ENCODE results near the gene RAD18. TPM values are rescaled to one million over a fixed set of nuclear protein-coding genes. Genes with fewer than 3 reads are reported as not detected.

Gene RAD18
- total and polyA plus RNA-seq, 7 donors, result 3.5 to 25.8 (median 6.4) TPM

GRCh38 chr3:8954938-8955763 is 8.1 kb downstream of the RAD18 start:
- intact Hi-C loops (cut with DNase I), result no loop called here
- TF ChIP-seq, protein P1, sequence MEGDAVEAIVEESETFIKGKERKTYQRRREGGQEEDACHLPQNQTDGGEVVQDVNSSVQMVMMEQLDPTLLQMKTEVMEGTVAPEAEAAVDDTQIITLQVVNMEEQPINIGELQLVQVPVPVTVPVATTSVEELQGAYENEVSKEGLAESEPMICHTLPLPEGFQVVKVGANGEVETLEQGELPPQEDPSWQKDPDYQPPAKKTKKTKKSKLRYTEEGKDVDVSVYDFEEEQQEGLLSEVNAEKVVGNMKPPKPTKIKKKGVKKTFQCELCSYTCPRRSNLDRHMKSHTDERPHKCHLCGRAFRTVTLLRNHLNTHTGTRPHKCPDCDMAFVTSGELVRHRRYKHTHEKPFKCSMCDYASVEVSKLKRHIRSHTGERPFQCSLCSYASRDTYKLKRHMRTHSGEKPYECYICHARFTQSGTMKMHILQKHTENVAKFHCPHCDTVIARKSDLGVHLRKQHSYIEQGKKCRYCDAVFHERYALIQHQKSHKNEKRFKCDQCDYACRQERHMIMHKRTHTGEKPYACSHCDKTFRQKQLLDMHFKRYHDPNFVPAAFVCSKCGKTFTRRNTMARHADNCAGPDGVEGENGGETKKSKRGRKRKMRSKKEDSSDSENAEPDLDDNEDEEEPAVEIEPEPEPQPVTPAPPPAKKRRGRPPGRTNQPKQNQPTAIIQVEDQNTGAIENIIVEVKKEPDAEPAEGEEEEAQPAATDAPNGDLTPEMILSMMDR (IDR thresholded peaks at IDR 0.05), result no peak
- TF ChIP-seq POLR2AphosphoS5 (IDR thresholded peaks at IDR 0.05) (no peak), EP300 (IDR thresholded peaks at IDR 0.05) (no peak), POLR2A (IDR thresholded peaks at IDR 0.05) (no peak)

DNA sequence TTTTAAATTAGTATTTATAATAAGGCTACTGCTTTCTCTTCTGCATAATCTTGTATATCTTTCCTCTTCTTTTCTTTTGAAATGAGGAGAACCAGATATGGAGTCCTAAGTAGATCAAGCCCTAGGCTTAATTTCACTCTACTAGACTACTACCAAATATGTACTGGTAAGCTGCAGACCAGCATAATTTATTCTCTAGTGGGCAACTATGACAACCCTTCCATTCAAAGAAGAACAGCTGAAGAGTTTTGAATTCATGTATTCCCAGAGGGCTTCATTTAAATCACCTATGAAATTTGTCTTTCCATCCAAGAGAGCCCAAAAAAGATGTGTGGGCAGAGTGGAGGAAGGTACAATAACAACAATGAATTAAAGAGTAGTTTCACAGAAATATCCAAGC is 10.0 kb downstream of the RAD18 start:
- H3K36me3 ChIP-seq, result peaks cover 0 to 13% (median 0%) of the 10 kb centered on the region in 4 donors
- no peak for TF ChIP-seq EP300 (IDR thresholded peaks at IDR 0.05)
- no peak overlapping the region for H3K27ac ChIP-seq
- intact Hi-C loops (cut with DNase I), result no loop called here
- DNase-seq, result no peak
- no peak overlapping the region for H3K4me3 ChIP-seq
- H3K27me3 ChIP-seq, result no peaks in the 10 kb centered on the region
- no peaks in the 10 kb centered on the region for H3K9me3 ChIP-seq
- H3K4me1 ChIP-seq, result no peaks in the 10 kb centered on the region

More at GRCh38 chr3:8954938-8955763, 8.1 kb downstream of the RAD18 start:
- 83 to 90% methylated on average over 4 of the region's 4 CpGs for WGBS, 2 donors
- no peak for DNase-seq
- Histone ChIP-seq H3K27ac (no peak overlapping the region), H3K9me3 (no peaks in the 10 kb centered on the region), H3K36me3 (peaks cover 0 to 18% (median 0%) of the 10 kb centered on the region in 4 donors), H3K4me1 (no peaks in the 10 kb centered on the region), H3K4me3 (no peak overlapping the region), H3K27me3 (no peaks in the 10 kb centered on the region)

DNA sequence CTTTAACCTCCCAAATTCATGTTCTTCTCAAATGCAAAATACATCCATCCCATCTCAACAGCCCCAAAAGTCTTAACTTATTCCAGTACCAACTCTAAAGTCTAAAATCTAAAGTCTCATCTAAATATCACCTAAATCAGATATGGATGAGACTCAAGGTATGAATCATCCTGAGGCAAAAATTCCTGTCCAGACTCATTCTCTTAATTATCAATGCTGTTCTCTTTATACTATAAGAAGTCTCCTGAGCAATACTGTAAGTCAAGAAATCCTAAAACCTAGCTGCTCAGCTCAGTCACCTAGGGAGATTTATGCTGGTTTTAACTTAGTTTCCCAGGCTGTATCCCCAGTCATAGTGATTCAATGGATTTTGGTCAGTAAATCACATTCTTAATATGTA is 11.1 kb downstream of the RAD18 start:
- intact Hi-C loops (cut with DNase I), result no loop called here
- Histone ChIP-seq H3K9me3 (no peaks in the 10 kb centered on the region), H3K27me3 (no peaks in the 10 kb centered on the region), H3K27ac (no peak overlapping the region), H3K4me1 (no peaks in the 10 kb centered on the region), H3K4me3 (no peak overlapping the region), H3K36me3 (peaks cover 0 to 6% (median 0%) of the 10 kb centered on the region in 4 donors)
- DNase-seq, result no peak
- TF ChIP-seq, protein P1 (IDR thresholded peaks at IDR 0.05), result no peak
- no peak for TF ChIP-seq POLR2AphosphoS5 (IDR thresholded peaks at IDR 0.05)
- TF ChIP-seq EP300 (IDR thresholded peaks at IDR 0.05), result no peak
- no peak for TF ChIP-seq POLR2A (IDR thresholded peaks at IDR 0.05)

- Histone ChIP-seq H3K27ac (no peak overlapping the region), H3K27me3 (no peaks in the 10 kb centered on the region), H3K4me3 (no peak overlapping the region), H3K9me3 (no peaks in the 10 kb centered on the region), H3K36me3 (peaks cover 0 to 10% (median 2%) of the 10 kb centered on the region in 4 donors), H3K4me1 (no peaks in the 10 kb centered on the region)
- TF ChIP-seq POLR2AphosphoS5 (IDR thresholded peaks at IDR 0.05) (no peak), EP300 (IDR thresholded peaks at IDR 0.05) (no peak), POLR2A (IDR thresholded peaks at IDR 0.05) (no peak)
- TF ChIP-seq, protein P1 (IDR thresholded peaks at IDR 0.05), result no peak
- DNase-seq, result no peak
- 62 to 80% methylated on average over 3 of the region's 3 CpGs for WGBS, 2 donors
- intact Hi-C loops (cut with DNase I), result no loop called here
Measured at GRCh38 chr3:8945890-8946600, 17.2 kb downstream of the RAD18 start.

DNA sequence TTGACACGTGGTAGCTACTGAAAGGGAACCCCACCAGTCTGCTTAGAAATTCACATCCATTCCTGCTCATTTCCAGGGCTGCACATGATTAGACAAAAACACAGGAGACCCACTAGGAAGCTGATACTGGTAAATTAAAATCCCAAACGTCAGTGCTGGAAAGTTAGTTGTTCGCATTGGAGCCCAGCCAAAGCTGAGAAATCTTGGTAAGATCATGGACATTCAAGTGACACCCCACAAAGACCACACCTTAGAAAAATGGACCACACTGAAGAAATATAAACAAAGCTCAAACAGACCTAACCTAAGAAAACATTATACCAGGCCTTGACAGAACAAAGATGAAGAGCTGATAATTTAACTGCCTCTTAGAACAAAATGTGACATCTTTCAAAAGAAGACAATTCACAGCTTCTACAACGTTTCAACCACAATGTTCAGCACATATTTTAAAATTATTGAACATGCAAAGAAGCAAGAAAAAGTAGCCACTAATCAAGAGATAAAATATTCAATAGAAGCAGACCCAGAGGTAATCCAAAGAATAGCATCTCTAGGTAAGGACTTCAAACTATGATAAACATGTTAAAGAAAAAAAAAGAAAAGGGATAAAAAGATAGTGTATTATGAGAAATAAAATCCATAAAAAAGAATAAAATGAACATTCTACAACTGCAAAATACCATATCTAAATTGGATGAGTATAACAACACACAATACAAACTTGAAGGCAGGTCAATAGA is 20.4 kb downstream of the RAD18 start:
- no peaks in the 10 kb centered on the region for H3K27me3 ChIP-seq
- H3K4me1 ChIP-seq, result no peaks in the 10 kb centered on the region
- no peak overlapping the region for H3K4me3 ChIP-seq
- DNase-seq, result no peak
- H3K36me3 ChIP-seq, result peaks cover 0 to 23% (median 2%) of the 10 kb centered on the region in 4 donors
- TF ChIP-seq POLR2AphosphoS5 (IDR thresholded peaks at IDR 0.05), result no peak
- H3K27ac ChIP-seq, result no peak overlapping the region
- 89 to 92% methylated on average over 4 of the region's 4 CpGs for WGBS, 2 donors
- intact Hi-C loops (cut with DNase I), result no loop called here
- H3K9me3 ChIP-seq, result no peaks in the 10 kb centered on the region

Measured in sigmoid colon (tissue), 7 donors.